ENCODE measurements around the gene DYNC1I1.

Gene DYNC1I1

GRCh38 chr7:95963446-95963990, 191.2 kb downstream of the DYNC1I1 start:
- DNase-seq (ENCODE audit: low read depth in 2 of 2): no peak

GRCh38 chr7:95971716-95972115, 199.4 kb downstream of the DYNC1I1 start:
- DNase-seq (ENCODE audit: low read depth in 2 of 2): no peak

- DNase-seq (ENCODE audit: low read depth in 2 of 2): no peak
Observed at GRCh38 chr7:95972523-95972922, 200.2 kb downstream of the DYNC1I1 start.

- DNase-seq (ENCODE audit: low read depth in 2 of 2): no peak
Observed at GRCh38 chr7:95974108-95974507, 201.8 kb downstream of the DYNC1I1 start.

GRCh38 chr7:95976369-95977060, 204.2 kb downstream of the DYNC1I1 start:
- DNase-seq (ENCODE audit: low read depth in 2 of 2): no peak

GRCh38 chr7:95977994-95978393, 205.6 kb downstream of the DYNC1I1 start:
- no peak for DNase-seq (ENCODE audit: low read depth in 2 of 2)

- DNase-seq (ENCODE audit: low read depth in 2 of 2): no peak
Observed at GRCh38 chr7:95980167-95980566, 207.8 kb downstream of the DYNC1I1 start.

- no peak for DNase-seq (ENCODE audit: low read depth in 2 of 2)
Observed at GRCh38 chr7:95980706-95981105, 208.4 kb downstream of the DYNC1I1 start.

GRCh38 chr7:95986178-95986764, 213.9 kb downstream of the DYNC1I1 start:
- no peak for DNase-seq (ENCODE audit: low read depth in 2 of 2)

- DNase-seq (ENCODE audit: low read depth in 2 of 2): no peak
Observed at GRCh38 chr7:95989301-95989700, 216.9 kb downstream of the DYNC1I1 start.

GRCh38 chr7:95993380-95993779, 221.0 kb downstream of the DYNC1I1 start:
- DNase-seq (ENCODE audit: low read depth in 2 of 2): no peak

GRCh38 chr7:95996174-95996573, 223.8 kb downstream of the DYNC1I1 start:
- no peak for DNase-seq (ENCODE audit: low read depth in 2 of 2)

- DNase-seq (ENCODE audit: low read depth in 2 of 2): no peak
Observed at GRCh38 chr7:95996886-95997285, 224.5 kb downstream of the DYNC1I1 start.

- DNase-seq (ENCODE audit: low read depth in 2 of 2): no peak
Observed at GRCh38 chr7:95997632-95998031, 225.3 kb downstream of the DYNC1I1 start.

GRCh38 chr7:95999481-95999880, 227.1 kb downstream of the DYNC1I1 start:
- DNase-seq (ENCODE audit: low read depth in 2 of 2): no peak

- no peak for DNase-seq (ENCODE audit: low read depth in 2 of 2)
Observed at GRCh38 chr7:96004578-96004977, 232.2 kb downstream of the DYNC1I1 start.

GRCh38 chr7:96005271-96005670, 232.9 kb downstream of the DYNC1I1 start:
- no peak for DNase-seq (ENCODE audit: low read depth in 2 of 2)

GRCh38 chr7:96009148-96009547, 236.8 kb downstream of the DYNC1I1 start:
- no peak for DNase-seq (ENCODE audit: low read depth in 2 of 2)

- no peak for DNase-seq (ENCODE audit: low read depth in 2 of 2)
Observed at GRCh38 chr7:96013836-96014235, 241.5 kb downstream of the DYNC1I1 start.

- no peak for DNase-seq (ENCODE audit: low read depth in 2 of 2)
Observed at GRCh38 chr7:96014617-96015016, 242.3 kb downstream of the DYNC1I1 start.

GRCh38 chr7:96016056-96016586, 243.8 kb downstream of the DYNC1I1 start:
- no peak for DNase-seq (ENCODE audit: low read depth in 2 of 2)

- DNase-seq (ENCODE audit: low read depth in 2 of 2): no peak
Observed at GRCh38 chr7:96016735-96017134, 244.4 kb downstream of the DYNC1I1 start.

- DNase-seq (ENCODE audit: low read depth in 2 of 2): no peak
Observed at GRCh38 chr7:96017877-96018276, 245.5 kb downstream of the DYNC1I1 start.

Data from stimulated activated CD4-positive, alpha-beta T cell treated with anti-CD3 and anti-CD28 coated beads, Interleukin-1b, Interleukin-23, amount 100 ng/mL, for 4 hours (primary cell).